ENCODE measurements around the gene STK26.
A peak's percentile ranks its signal among the peaks of the same experiment; 100 is the strongest.

STK26 gene

GRCh38 chrX:132025041-132025440, 1.9 kb downstream of the STK26 start:
- peaks cover 54% of the 10 kb centered on the region for H4K20me1 ChIP-seq (ENCODE audit: insufficient read depth, low read length, poor library complexity, severe bottlenecking)

DNA sequence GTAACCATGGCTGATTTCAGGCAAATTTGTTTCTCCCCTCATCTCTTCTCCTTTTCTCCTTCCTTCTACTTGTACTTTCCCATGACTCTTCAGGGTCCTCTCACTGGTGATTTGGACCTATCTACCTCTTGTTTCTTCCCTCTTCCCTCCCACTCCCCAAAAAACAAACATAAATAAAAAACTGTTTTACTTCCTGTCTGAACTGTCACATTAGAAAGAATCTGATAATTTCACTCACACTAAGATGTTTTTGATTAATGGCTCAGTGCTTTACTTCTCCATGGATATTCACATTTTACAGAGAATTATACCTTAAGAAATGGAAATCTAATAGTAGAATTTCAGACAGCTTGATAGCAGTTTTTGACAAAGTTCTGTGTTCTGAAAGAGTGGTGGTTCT, 7.2 kb downstream of the STK26 start:
- Histone ChIP-seq H3K27me3 (ENCODE audit: insufficient read depth, low read length, poor library complexity, severe bottlenecking) (no peaks in the 10 kb centered on the region), H2AFZ (ENCODE audit: low read length) (no peak overlapping the region), H3K79me2 (ENCODE audit: insufficient read depth, low read length) (peaks cover 98% of the 10 kb centered on the region), H3K9me3 (ENCODE audit: insufficient read depth, low read depth, low read length) (no peaks in the 10 kb centered on the region), H3K9ac (ENCODE audit: low read depth, low read length, poor library complexity, severe bottlenecking) (no peak overlapping the region), H3K4me3 (ENCODE audit: low read length, poor library complexity, severe bottlenecking) (peak overlapping the region; percentile 98), H4K20me1 (ENCODE audit: insufficient read depth, low read length, poor library complexity, severe bottlenecking) (peaks cover 85% of the 10 kb centered on the region), H3K4me1 (ENCODE audit: insufficient read depth, low read length, poor library complexity, severe bottlenecking) (peaks cover 63% of the 10 kb centered on the region), H3F3A (ENCODE audit: low read depth) (no peaks in the 10 kb centered on the region), H3K36me3 (ENCODE audit: insufficient read depth, low read length) (no peaks in the 10 kb centered on the region), H3K9me2 (replicated peaks; ENCODE audit: low read depth, low read length) (no peaks in the 10 kb centered on the region), H3K4me2 (ENCODE audit: low read depth, low read length, poor library complexity, severe bottlenecking) (peak overlapping the region; percentile 98)
- TF ChIP-seq CTCF (conservative IDR thresholded peaks at IDR 0.05; ENCODE audit: low read length) (no peak), EZH2phosphoT487 (IDR thresholded peaks at IDR 0.05; ENCODE audit: borderline replicate concordance) (no peak)

More at GRCh38 chrX:132025041-132025440, 1.9 kb downstream of the STK26 start:
- peaks cover 90% of the 10 kb centered on the region for H3K79me2 ChIP-seq (ENCODE audit: insufficient read depth, low read length)
- no peaks in the 10 kb centered on the region for H3K9me2 ChIP-seq (replicated peaks; ENCODE audit: low read depth, low read length)
- TF ChIP-seq EZH2phosphoT487 (IDR thresholded peaks at IDR 0.05; ENCODE audit: borderline replicate concordance) (no peak), CTCF (conservative IDR thresholded peaks at IDR 0.05; ENCODE audit: low read length) (no peak)
- no peaks in the 10 kb centered on the region for H3K36me3 ChIP-seq (ENCODE audit: insufficient read depth, low read length)
- H3K4me3 ChIP-seq (ENCODE audit: low read length, poor library complexity, severe bottlenecking): peak overlapping the region; percentile 98
- no peaks in the 10 kb centered on the region for H3F3A ChIP-seq (ENCODE audit: low read depth)
- H3K4me1 ChIP-seq (ENCODE audit: insufficient read depth, low read length, poor library complexity, severe bottlenecking): peaks cover 56% of the 10 kb centered on the region
- H3K9ac ChIP-seq (ENCODE audit: low read depth, low read length, poor library complexity, severe bottlenecking): peak overlapping the region; percentile 98
- H3K9me3 ChIP-seq (ENCODE audit: insufficient read depth, low read depth, low read length): no peaks in the 10 kb centered on the region
- no peaks in the 10 kb centered on the region for H3K27me3 ChIP-seq (ENCODE audit: insufficient read depth, low read length, poor library complexity, severe bottlenecking)
- no peak overlapping the region for H2AFZ ChIP-seq (ENCODE audit: low read length)
- peak overlapping the region; percentile 98 for H3K4me2 ChIP-seq (ENCODE audit: low read depth, low read length, poor library complexity, severe bottlenecking)

DNA sequence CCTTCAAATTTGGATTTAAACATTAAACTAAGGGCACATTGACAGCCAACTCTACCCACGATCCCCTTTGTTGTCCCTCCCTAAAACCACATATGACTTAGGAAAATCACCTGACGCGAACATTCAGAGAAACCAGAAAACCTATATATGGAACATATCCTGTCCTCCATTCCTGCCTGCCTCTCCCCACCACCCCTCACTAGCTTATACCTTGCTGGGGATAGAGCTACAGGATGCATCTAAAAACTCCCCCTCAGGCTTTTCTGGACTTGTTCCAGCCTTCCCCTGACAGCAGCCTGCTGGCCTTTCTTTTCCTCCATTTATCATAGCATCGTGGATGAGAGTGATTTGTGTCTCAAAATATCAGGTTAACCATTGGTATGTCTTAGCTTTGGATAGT, 8.8 kb downstream of the STK26 start:
- no peak for TF ChIP-seq CTCF (conservative IDR thresholded peaks at IDR 0.05; ENCODE audit: low read length)
- no peaks in the 10 kb centered on the region for H3K9me2 ChIP-seq (replicated peaks; ENCODE audit: low read depth, low read length)
- no peaks in the 10 kb centered on the region for H3K27me3 ChIP-seq (ENCODE audit: insufficient read depth, low read length, poor library complexity, severe bottlenecking)
- H3K4me3 ChIP-seq (ENCODE audit: low read length, poor library complexity, severe bottlenecking): peak overlapping the region; percentile 20
- peak overlapping the region; percentile 98 for H3K4me2 ChIP-seq (ENCODE audit: low read depth, low read length, poor library complexity, severe bottlenecking)
- H4K20me1 ChIP-seq (ENCODE audit: insufficient read depth, low read length, poor library complexity, severe bottlenecking): peaks cover 82% of the 10 kb centered on the region
- no peak overlapping the region for H2AFZ ChIP-seq (ENCODE audit: low read length)
- H3K4me1 ChIP-seq (ENCODE audit: insufficient read depth, low read length, poor library complexity, severe bottlenecking): peaks cover 55% of the 10 kb centered on the region
- H3K79me2 ChIP-seq (ENCODE audit: insufficient read depth, low read length): peaks cover 97% of the 10 kb centered on the region
- H3K9ac ChIP-seq (ENCODE audit: low read depth, low read length, poor library complexity, severe bottlenecking): no peak overlapping the region
- H3K36me3 ChIP-seq (ENCODE audit: insufficient read depth, low read length): no peaks in the 10 kb centered on the region
- no peaks in the 10 kb centered on the region for H3F3A ChIP-seq (ENCODE audit: low read depth)
- H3K9me3 ChIP-seq (ENCODE audit: insufficient read depth, low read depth, low read length): no peaks in the 10 kb centered on the region
